Measurements from ENCODE around the gene TMED9.

The TMED9 gene

GRCh38 chr5:177610131-177610769 is 18.2 kb downstream of the TMED9 start:
- no peak for DNase-seq
- H3K9me2 ChIP-seq (replicated peaks; ENCODE audit: insufficient read depth, low read length) = no peaks in the 10 kb centered on the region
- H3F3A ChIP-seq (ENCODE audit: insufficient read depth, low read length) = no peaks in the 10 kb centered on the region
- no peaks in the 10 kb centered on the region for H3K4me1 ChIP-seq (ENCODE audit: low read length)
- no peak overlapping the region for H2AFZ ChIP-seq (ENCODE audit: low read length)
- H4K20me1 ChIP-seq (ENCODE audit: insufficient read depth, low read length) = no peaks in the 10 kb centered on the region
- no peak overlapping the region for H3K27ac ChIP-seq (ENCODE audit: low read length)
- H3K36me3 ChIP-seq (replicated peaks; ENCODE audit: insufficient read depth, low read length) = no peaks in the 10 kb centered on the region
- no peaks in the 10 kb centered on the region for H3K79me2 ChIP-seq (ENCODE audit: low read length)
- no peak overlapping the region for H3K4me2 ChIP-seq (ENCODE audit: low read depth, low read length)
- TF ChIP-seq CTCF (IDR thresholded peaks at IDR 0.05; ENCODE audit: low read length) (no peak), EZH2 (optimal IDR thresholded peaks at IDR 0.05; ENCODE audit: low read depth, low read length) (no peak), EZH2phosphoT487 (IDR thresholded peaks at IDR 0.05; ENCODE audit: low read length) (no peak)
- no peaks in the 10 kb centered on the region for H3K27me3 ChIP-seq (replicated peaks; ENCODE audit: insufficient read depth, low read length)
- no peak overlapping the region for H3K9ac ChIP-seq (ENCODE audit: low read length)
- no peaks in the 10 kb centered on the region for H3K9me3 ChIP-seq (replicated peaks; ENCODE audit: insufficient read depth, low read length)
- H3K4me3 ChIP-seq (ENCODE audit: low read length) = no peak overlapping the region

GRCh38 chr5:177610770-177611445 is 18.9 kb downstream of the TMED9 start:
- TF ChIP-seq EZH2 (optimal IDR thresholded peaks at IDR 0.05; ENCODE audit: low read depth, low read length) (no peak), EZH2phosphoT487 (IDR thresholded peaks at IDR 0.05; ENCODE audit: low read length) (no peak), CTCF (IDR thresholded peaks at IDR 0.05; ENCODE audit: low read length) (no peak)
- no peak for DNase-seq
- Histone ChIP-seq H2AFZ (ENCODE audit: low read length) (no peak overlapping the region), H3K4me3 (ENCODE audit: low read length) (no peak overlapping the region), H3K27ac (ENCODE audit: low read length) (no peak overlapping the region), H3K79me2 (ENCODE audit: low read length) (no peaks in the 10 kb centered on the region), H3K9ac (ENCODE audit: low read length) (no peak overlapping the region), H3K9me2 (replicated peaks; ENCODE audit: insufficient read depth, low read length) (no peaks in the 10 kb centered on the region), H3K9me3 (replicated peaks; ENCODE audit: insufficient read depth, low read length) (no peaks in the 10 kb centered on the region), H3K36me3 (replicated peaks; ENCODE audit: insufficient read depth, low read length) (no peaks in the 10 kb centered on the region), H3K4me2 (ENCODE audit: low read depth, low read length) (no peak overlapping the region), H3F3A (ENCODE audit: insufficient read depth, low read length) (no peaks in the 10 kb centered on the region), H3K4me1 (ENCODE audit: low read length) (no peaks in the 10 kb centered on the region), H3K27me3 (replicated peaks; ENCODE audit: insufficient read depth, low read length) (no peaks in the 10 kb centered on the region), H4K20me1 (ENCODE audit: insufficient read depth, low read length) (no peaks in the 10 kb centered on the region)

- DNase-seq = no peak
- Histone ChIP-seq H3K9ac (ENCODE audit: low read length) (no peak overlapping the region), H3K27ac (ENCODE audit: low read length) (no peak overlapping the region), H3K27me3 (replicated peaks; ENCODE audit: insufficient read depth, low read length) (no peaks in the 10 kb centered on the region), H3K4me2 (ENCODE audit: low read depth, low read length) (no peak overlapping the region), H2AFZ (ENCODE audit: low read length) (no peak overlapping the region), H3K4me3 (ENCODE audit: low read length) (no peak overlapping the region), H3F3A (ENCODE audit: insufficient read depth, low read length) (no peaks in the 10 kb centered on the region), H3K9me2 (replicated peaks; ENCODE audit: insufficient read depth, low read length) (no peaks in the 10 kb centered on the region), H3K9me3 (replicated peaks; ENCODE audit: insufficient read depth, low read length) (no peaks in the 10 kb centered on the region), H3K79me2 (ENCODE audit: low read length) (no peaks in the 10 kb centered on the region), H3K4me1 (ENCODE audit: low read length) (no peaks in the 10 kb centered on the region), H4K20me1 (ENCODE audit: insufficient read depth, low read length) (no peaks in the 10 kb centered on the region), H3K36me3 (replicated peaks; ENCODE audit: insufficient read depth, low read length) (no peaks in the 10 kb centered on the region)
- TF ChIP-seq EZH2phosphoT487 (IDR thresholded peaks at IDR 0.05; ENCODE audit: low read length) (no peak), CTCF (IDR thresholded peaks at IDR 0.05; ENCODE audit: low read length) (no peak), EZH2 (optimal IDR thresholded peaks at IDR 0.05; ENCODE audit: low read depth, low read length) (no peak)
Measured at GRCh38 chr5:177611446-177612214, 19.6 kb downstream of the TMED9 start.
